GM12865 (cell line): ENCODE data around the gene GPRIN3.

Source experiments
- DNase-seq: peaks from one replicate; pipeline ENCODE4 v3.0.0; 2010; ENCODE audit warnings: low read depth
- H3K4me3 ChIP-seq: 2 replicates; pipeline ENCODE4 v1.5.1; 2011; ENCODE audit warnings: mild to moderate bottlenecking, low read depth, low read length, control low read depth
- TF ChIP-seq, protein P1 (sequence below): IDR thresholded peaks from 2 replicates; pipeline ENCODE4 v1.5.1; 2011; ENCODE audit warnings: low read length, control low read depth, low read depth, inconsistent platforms; ENCODE audit not compliant: insufficient read depth; ENCODE audit errors: missing control alignments

The GPRIN3 gene

DNA sequence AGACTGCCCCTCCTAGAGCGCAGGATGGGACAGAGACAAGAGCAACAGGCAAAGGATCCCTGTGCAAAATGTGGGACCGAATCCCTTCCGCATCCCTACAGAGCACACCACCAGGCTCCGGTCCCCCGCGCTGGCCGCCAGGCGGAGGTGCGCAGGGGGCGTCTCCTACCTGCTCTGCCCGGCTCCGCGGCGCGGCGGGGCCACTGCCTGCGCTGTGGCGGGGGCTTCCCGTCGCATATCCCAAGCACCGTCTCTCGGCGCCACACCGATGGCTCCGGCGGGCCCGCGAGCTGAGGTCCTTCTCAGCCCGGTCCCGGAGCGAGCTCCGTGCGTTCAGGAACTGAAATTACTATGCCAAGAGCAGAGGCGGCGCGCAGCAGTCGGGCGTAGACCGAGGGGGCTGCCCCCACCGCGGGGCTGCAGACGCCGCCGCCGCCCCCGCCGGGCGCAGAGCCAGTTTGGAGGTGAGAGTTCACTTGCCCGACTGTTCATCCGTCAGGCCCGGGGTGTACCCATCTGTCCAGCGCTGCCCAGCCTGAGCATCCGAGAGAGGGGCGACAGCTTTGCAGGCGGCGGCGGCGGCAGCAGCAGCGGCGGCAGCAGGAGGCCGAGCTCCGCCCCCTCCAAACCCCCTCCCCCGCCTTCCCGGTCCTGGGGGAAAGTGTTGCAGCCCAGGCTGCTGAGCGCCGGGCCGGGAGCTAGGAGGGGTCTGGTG lies at the start of gene GPRIN3:
Gene GPRIN3, minus strand, starts transcription at position 355 of the 715 bp plus-strand sequence. CDS start 57,690 bp downstream, outside the sequence.
- TF ChIP-seq, protein P1, sequence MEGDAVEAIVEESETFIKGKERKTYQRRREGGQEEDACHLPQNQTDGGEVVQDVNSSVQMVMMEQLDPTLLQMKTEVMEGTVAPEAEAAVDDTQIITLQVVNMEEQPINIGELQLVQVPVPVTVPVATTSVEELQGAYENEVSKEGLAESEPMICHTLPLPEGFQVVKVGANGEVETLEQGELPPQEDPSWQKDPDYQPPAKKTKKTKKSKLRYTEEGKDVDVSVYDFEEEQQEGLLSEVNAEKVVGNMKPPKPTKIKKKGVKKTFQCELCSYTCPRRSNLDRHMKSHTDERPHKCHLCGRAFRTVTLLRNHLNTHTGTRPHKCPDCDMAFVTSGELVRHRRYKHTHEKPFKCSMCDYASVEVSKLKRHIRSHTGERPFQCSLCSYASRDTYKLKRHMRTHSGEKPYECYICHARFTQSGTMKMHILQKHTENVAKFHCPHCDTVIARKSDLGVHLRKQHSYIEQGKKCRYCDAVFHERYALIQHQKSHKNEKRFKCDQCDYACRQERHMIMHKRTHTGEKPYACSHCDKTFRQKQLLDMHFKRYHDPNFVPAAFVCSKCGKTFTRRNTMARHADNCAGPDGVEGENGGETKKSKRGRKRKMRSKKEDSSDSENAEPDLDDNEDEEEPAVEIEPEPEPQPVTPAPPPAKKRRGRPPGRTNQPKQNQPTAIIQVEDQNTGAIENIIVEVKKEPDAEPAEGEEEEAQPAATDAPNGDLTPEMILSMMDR, result no peak
- H3K4me3 ChIP-seq, result no peak within 1 kb of the TSS
- DNase-seq, result no peak

DNA sequence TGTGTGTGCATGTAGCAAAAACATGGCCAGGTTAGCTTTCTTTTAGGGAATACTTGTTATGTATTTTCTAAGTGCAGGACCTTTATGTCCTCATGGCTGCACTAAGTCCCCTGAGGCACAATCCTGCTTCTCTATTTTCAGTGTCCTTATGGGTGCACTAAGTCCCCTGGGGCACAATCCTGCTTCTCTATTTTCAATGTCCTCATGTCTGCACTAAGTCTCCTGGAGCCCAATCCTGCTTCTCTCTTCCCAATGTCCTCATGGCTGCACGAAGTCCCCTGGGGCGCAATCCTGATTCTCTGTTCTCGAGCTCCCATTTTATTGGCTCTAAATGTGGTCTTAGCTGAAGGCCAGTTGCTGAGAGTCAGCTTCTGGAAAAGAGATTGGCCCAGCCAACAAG lies 49.7 kb upstream of the GPRIN3 start:
- no peak for DNase-seq
- TF ChIP-seq, protein P1, result no peak
- no peak overlapping the region for H3K4me3 ChIP-seq

DNA sequence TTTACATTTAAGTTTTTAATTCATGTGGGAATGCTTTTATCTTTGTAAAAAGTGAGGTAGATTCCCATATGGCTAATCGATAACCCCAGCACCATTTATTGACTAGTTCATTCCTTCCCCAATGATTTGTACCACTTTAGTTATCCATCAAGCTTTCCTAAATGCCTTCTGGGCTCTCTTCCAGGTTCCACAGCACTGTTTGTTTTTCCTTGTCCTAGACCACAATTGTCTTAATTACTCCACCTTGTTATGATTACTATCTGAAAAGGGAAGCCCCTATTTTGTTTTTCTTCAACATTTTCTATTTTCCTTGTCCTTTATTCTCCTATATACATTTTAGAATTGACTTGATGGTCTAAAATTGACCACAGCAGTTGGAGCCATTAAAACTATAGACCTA lies 48.5 kb upstream of the GPRIN3 start:
- TF ChIP-seq, protein P1, result no peak
- no peak overlapping the region for H3K4me3 ChIP-seq
- DNase-seq, result no peak

DNA sequence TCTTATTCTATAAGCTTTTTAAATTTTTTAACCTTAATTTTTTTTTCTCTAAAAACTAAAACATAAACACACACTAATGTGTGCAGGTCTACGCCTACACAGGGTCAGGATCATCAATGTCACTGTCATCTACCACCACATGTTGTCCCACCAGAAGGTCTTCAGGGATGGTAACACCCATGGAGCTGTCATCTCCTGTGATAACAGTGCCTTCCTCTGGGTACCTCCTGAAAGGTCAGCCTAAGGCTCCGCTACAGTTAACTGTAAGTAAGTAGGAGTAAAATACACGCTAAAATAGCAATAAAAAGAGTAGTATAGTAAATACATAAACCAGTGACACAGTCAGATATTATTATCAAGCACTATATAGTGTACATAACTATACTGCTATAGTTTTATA lies 45.9 kb upstream of the GPRIN3 start:
- H3K4me3 ChIP-seq, result no peak overlapping the region
- TF ChIP-seq, protein P1, result no peak
- DNase-seq, result no peak

DNA sequence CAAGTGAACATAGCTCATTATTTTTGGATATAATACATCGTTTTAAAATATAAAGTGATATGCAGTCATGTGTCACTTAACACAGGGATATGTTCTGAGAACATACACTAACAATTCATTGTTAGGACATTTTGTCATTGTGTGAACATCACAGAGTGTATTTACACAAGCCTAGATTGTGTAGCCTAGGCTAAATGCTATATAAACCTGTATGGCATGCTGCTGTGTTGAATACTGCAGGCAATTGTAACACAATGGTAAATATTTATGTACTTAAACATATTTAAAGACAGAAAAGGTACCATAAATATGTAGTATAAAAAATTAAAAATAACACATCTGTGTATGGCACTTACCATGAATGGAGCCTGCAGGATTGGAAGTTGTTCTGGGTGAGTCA lies 44.9 kb upstream of the GPRIN3 start:
- H3K4me3 ChIP-seq, result no peak overlapping the region
- TF ChIP-seq, protein P1, result no peak
- DNase-seq, result no peak

DNA sequence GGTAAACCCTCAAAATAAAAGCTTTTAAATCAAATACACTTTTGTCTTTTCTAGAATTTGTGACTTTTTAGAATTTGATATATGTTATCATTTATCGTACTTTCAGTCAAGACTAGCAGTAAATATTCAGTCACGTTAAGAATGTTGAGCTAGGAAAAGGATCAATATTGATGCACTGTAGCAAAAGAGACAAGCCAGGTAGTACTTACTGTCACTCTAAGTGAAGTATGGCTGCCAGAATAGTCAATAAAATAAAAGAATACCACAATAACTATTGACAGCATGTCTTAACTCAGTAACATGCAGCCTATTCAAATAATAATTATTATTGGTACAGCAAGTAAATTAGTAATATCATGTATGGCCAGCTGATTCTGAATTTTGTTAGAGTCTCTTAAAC lies 43.6 kb upstream of the GPRIN3 start:
- DNase-seq, result no peak
- TF ChIP-seq, protein P1, result no peak
- H3K4me3 ChIP-seq, result no peak overlapping the region
